Common myeloid progenitor, CD34-positive (primary cell): ENCODE data around the gene DESI1.
"Not testable (repeated sequence)": the region's sequence is repeated elsewhere in the genome, so short reads cannot be mapped to it uniquely, and the experiment has no call there.

Experiments
- CTCF ChIA-PET: fragments of 350-600 bp; sonication (Branson Sonifier 250); formaldehyde crosslinking; loops from one replicate; lab custom pipeline; 2021; ENCODE audit warnings: antibody characterized with exemption; lab: Charles Lee
- POLR2A ChIA-PET: fragments of 350-600 bp; sonication (Branson Sonifier 250); formaldehyde crosslinking; loops from one replicate; lab custom pipeline; 2021; ENCODE audit warnings: antibody characterized with exemption; lab: Charles Lee
- DNase-seq, 3 donors: peaks; one replicate each; pipeline versions ENCODE4 v3.0.0 to v3.0.0-alpha.2; 2013
- H3K27ac ChIP-seq, 2 experiments: 1 replicate in 1 of 2; 2 replicates in 1 of 2; pipeline ENCODE4 v1.7.0; 2013; ENCODE audit warnings: inconsistent platforms in 2 of 2, low read length in 2 of 2, mild to moderate bottlenecking in 2 of 2, low read depth in 1 of 2, moderate library complexity in 1 of 2; ENCODE audit not compliant: severe bottlenecking in 2 of 2, insufficient read depth in 1 of 2, poor library complexity in 1 of 2
- H3K27me3 ChIP-seq, 5 experiments: replicated peaks in 2 of 5; 1 replicate in 3 of 5; 2 replicates in 2 of 5; pipeline versions ENCODE4 v1.6.1 to v1.7.0; 2013; ENCODE audit warnings: low read length in 4 of 5, mild to moderate bottlenecking in 2 of 5, moderate library complexity in 2 of 5, inconsistent platforms in 1 of 5; ENCODE audit not compliant: insufficient read depth in 5 of 5, control insufficient read depth in 4 of 5
- H3K36me3 ChIP-seq, 4 experiments: 1 replicate in 2 of 4; 2 replicates in 2 of 4; pipeline versions ENCODE4 v1.6.1 to v1.7.0; 2013; ENCODE audit warnings: low read length in 3 of 4, control low read depth in 1 of 4, mild to moderate bottlenecking in 1 of 4; ENCODE audit not compliant: control insufficient read depth in 4 of 4, insufficient read depth in 4 of 4
- H3K4me1 ChIP-seq, 4 experiments: 1 replicate in 3 of 4; 2 replicates in 1 of 4; pipeline versions ENCODE4 v1.6.1 to v1.7.1; 2013; ENCODE audit warnings: low read length in 3 of 4, mild to moderate bottlenecking in 3 of 4, control low read depth in 1 of 4, inconsistent platforms in 1 of 4, moderate library complexity in 1 of 4; ENCODE audit not compliant: control insufficient read depth in 4 of 4, insufficient read depth in 4 of 4; ENCODE audit errors: control extremely low read depth in 1 of 4
- H3K4me3 ChIP-seq, 7 experiments: 1 replicate in 4 of 7; 2 replicates in 3 of 7; pipeline versions ENCODE4 v1.5.1 to v1.7.0; 2013; ENCODE audit warnings: mild to moderate bottlenecking in 7 of 7, low read length in 6 of 7, moderate library complexity in 6 of 7, inconsistent platforms in 2 of 7, low read depth in 2 of 7, control low read depth in 1 of 7; ENCODE audit not compliant: insufficient read depth in 4 of 7, control insufficient read depth in 1 of 7; ENCODE audit errors: extremely low read depth in 1 of 7
- H3K9me3 ChIP-seq, 5 experiments: 1 replicate in 4 of 5; 2 replicates in 1 of 5; pipeline versions ENCODE4 v1.6.1 to v1.7.1; 2013; ENCODE audit warnings: low read length in 4 of 5, mild to moderate bottlenecking in 2 of 5, inconsistent platforms in 1 of 5, low read depth in 1 of 5, moderate library complexity in 1 of 5; ENCODE audit not compliant: control insufficient read depth in 4 of 5, insufficient read depth in 2 of 5; ENCODE audit errors: control extremely low read depth in 1 of 5
- WGBS: methylation state at CpG from one replicate; pipeline ENCODE4 v1.1.5; 2013; ENCODE audit not compliant: insufficient coverage; 5-methylcytosine and 5-hydroxymethylcytosine counted together

DESI1 gene

DNA sequence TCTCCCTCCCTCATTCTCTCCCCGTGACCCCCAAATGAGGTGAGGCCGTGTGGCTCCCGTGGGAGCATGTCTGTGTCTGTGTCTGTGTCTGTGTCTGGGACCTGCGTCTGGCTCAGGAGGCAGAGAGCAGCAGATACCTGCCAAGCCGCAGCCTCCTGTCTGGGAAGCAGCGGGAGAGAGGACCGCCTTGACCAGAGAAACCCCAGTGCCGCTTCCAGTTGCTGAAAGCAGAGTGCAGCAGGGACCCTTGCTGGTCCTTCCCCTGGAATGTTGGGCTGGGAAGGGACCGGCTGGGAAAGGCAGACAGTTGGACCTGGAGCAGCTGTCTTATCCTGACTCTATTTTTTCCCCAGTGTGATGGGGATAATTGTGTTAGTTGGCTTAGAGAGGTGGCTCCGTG is 59.5 kb downstream of the DESI1 start:
- Histone ChIP-seq H3K4me3 (no peak overlapping the region), H3K27ac (no peak overlapping the region), H3K36me3 (no peaks in the 10 kb centered on the region), H3K4me1 (peaks cover 0 to 7% (median 1%) of the 10 kb centered on the region in 4 experiments), H3K27me3 (peaks cover 0 to 60% (median 21%) of the 10 kb centered on the region in 5 experiments), H3K9me3 (no peaks in the 10 kb centered on the region)
- ChIA-PET CTCF (interaction anchor here (0.9 to 1.7 kb wide), 3 partner anchors 14 to 36 kb away, joined by 3 to 4 read pairs (median 3); partner anchors contain the start of gene POLR3H), POLR2A (no interaction called here)
- no peak for DNase-seq
- WGBS = 71% methylated on average over 5 of the region's 10 CpGs

DNA sequence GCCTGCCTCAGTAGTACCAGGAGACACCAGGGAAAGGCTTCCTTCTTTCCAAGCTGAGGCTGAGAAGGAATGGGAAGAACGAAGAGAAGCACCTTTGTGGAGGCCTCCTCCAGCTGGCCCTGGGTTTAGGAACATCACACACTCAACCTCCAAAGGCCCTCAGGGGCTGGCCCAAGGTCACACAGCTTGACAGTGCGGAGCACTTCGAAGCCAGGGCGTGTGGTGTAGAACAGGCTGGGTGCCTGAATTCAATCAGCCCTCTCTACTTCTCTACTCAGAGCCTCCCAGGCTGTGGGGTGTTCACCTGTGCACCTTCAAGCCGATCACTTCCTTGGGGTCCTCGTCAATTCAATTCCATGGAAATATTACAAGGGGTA is 60.8 kb downstream of the DESI1 start:
- POLR2A ChIA-PET = interaction anchor here (0.7 kb wide), 1 partner anchor 36 kb away, joined by 3 read pairs; no protein-coding TSS in a partner anchor
- H3K9me3 ChIP-seq = no peaks in the 10 kb centered on the region
- no peak for DNase-seq
- peaks cover 0 to 66% (median 21%) of the 10 kb centered on the region in 5 experiments for H3K27me3 ChIP-seq
- CTCF ChIA-PET = interaction anchor here (0.7 to 1.6 kb wide), 3 partner anchors 9 to 17 kb away, joined by 3 to 9 read pairs (median 3); partner anchors contain the start of gene POLR3H
- WGBS = 78% methylated on average over 6 of the region's 6 CpGs
- H3K4me3 ChIP-seq = no peak overlapping the region
- H3K4me1 ChIP-seq = peaks cover 0 to 5% (median 1%) of the 10 kb centered on the region in 4 experiments
- no peaks in the 10 kb centered on the region for H3K36me3 ChIP-seq
- no peak overlapping the region for H3K27ac ChIP-seq

DNA sequence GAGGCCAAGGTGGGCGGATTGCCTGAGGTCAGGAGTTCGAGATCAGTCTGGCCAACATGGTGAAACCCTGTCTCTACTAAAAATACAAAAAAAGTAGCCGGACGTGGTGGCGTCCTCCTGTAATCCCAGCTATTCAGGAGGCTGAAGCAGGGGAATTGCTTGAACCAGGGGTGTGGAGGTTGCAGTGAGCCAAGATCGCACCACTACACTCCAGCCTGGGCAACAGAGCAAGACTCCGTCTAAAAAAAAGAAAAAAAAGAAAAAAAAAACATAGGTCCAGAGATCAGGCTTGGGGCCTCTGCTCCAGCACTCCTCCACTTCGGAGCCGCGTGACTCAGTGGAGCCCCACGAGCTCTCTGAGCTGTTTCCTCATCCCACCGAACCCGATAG is 62.6 kb downstream of the DESI1 start:
- POLR2A ChIA-PET, DNase-seq, H3K9me3 ChIP-seq, H3K27ac ChIP-seq, H3K4me3 ChIP-seq, H3K4me1 ChIP-seq, H3K36me3 ChIP-seq: not testable (repeated sequence)
- CTCF ChIA-PET = interaction anchor here (1.0 to 2.2 kb wide), 6 partner anchors 10 to 39 kb away, joined by 4 to 7 read pairs (median 4); partner anchors contain the start of gene POLR3H
- H3K27me3 ChIP-seq = peaks cover 0 to 68% (median 20%) of the 10 kb centered on the region in 5 experiments
- WGBS = 97% methylated on average over 12 of the region's 13 CpGs

DNA sequence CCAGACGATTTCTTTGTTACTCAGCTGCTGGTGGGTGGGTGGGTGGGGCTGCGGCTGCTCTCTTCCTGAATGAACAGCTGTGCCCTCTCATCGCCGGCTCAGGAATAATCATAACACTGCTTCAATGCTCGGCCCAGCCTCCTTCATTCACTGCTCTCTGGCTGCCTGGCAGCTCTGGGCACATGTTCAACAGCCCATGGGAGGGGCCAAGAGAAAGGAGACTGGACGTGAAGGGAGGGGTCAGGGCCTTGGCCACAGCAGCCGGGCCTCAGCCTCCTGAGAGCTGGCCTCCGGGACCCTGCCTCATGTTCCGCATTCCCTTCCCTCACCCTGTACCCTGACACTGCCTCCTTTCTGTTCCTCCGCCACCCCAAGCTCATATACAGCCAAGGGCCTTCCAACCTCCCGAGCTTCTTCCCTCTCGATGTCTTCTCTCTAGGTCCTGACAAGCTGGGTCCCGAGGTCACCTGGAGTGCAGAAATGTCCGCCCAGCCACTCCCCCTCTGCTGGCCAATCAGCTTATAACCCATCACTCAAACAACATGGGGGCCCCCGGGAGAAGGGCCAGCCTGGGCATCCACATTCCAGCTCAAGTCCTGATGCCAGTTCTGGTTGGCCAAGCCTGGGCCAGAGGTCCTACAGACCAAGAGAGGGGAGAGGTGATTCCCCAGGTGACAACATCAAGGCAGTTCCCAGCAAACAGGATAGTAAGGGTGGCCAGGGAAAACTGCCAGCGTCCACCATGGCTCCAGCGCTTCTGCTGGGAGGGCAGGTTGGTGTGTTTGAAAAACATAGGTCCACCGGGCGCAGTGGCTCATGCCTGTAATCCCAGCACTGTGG is 63.2 kb downstream of the DESI1 start:
- no peak overlapping the region for H3K4me3 ChIP-seq
- CTCF ChIA-PET = interaction anchor here (0.7 to 2.2 kb wide), 9 partner anchors 10 to 40 kb away, joined by 3 to 7 read pairs (median 4); partner anchors contain the start of gene POLR3H
- 73% methylated on average over 14 of the region's 19 CpGs for WGBS
- H3K9me3 ChIP-seq = no peaks in the 10 kb centered on the region
- peak in 2 of 3 donors; percentile 39 to 47 for DNase-seq
- peaks cover 0 to 2% (median 0%) of the 10 kb centered on the region in 4 experiments for H3K4me1 ChIP-seq
- no peak overlapping the region for H3K27ac ChIP-seq
- H3K36me3 ChIP-seq = no peaks in the 10 kb centered on the region
- H3K27me3 ChIP-seq = peaks cover 0 to 67% (median 21%) of the 10 kb centered on the region in 5 experiments
- POLR2A ChIA-PET = interaction anchor here (1.2 kb wide), 1 partner anchor 64 kb away, joined by 3 read pairs; the partner anchor contains the start of genes DESI1 and XRCC6

DNA sequence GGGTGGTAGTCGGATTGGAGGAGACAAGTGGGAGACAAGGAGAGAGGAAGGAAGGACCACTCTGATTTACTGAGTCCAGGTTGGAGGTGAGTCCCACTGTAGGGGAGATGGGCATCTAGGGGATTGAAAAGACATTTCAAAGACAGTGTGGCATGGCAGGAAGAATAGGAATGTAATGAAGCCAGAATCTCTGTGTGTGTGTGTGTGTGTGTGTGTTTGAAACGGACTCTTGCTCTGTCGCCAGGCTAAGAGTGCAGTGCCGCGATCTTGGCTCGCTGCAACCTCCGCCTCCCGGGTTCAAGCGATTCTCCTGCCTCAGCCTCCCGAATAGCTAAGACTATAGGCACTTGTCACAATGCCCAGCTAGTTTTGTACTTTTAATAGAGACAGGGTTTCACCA is 64.3 kb downstream of the DESI1 start:
- peaks cover 0 to 63% (median 17%) of the 10 kb centered on the region in 5 experiments for H3K27me3 ChIP-seq
- ChIA-PET CTCF (interaction anchor here (1.4 to 2.2 kb wide), 5 partner anchors 13 to 40 kb away, joined by 3 to 7 read pairs (median 4); partner anchors contain the start of gene POLR3H), POLR2A (interaction anchor here (0.6 to 1.2 kb wide), 2 partner anchors 20 to 65 kb away, joined by 3 to 4 read pairs; partner anchors contain the start of genes DESI1 and XRCC6)
- no peak for DNase-seq
- 92% methylated on average over 10 of the region's 10 CpGs for WGBS
- no peak overlapping the region for H3K4me3 ChIP-seq
- peaks cover 0 to 2% (median 0%) of the 10 kb centered on the region in 4 experiments for H3K4me1 ChIP-seq
- no peak overlapping the region for H3K27ac ChIP-seq
- H3K36me3 ChIP-seq = no peaks in the 10 kb centered on the region
- no peaks in the 10 kb centered on the region for H3K9me3 ChIP-seq

DNA sequence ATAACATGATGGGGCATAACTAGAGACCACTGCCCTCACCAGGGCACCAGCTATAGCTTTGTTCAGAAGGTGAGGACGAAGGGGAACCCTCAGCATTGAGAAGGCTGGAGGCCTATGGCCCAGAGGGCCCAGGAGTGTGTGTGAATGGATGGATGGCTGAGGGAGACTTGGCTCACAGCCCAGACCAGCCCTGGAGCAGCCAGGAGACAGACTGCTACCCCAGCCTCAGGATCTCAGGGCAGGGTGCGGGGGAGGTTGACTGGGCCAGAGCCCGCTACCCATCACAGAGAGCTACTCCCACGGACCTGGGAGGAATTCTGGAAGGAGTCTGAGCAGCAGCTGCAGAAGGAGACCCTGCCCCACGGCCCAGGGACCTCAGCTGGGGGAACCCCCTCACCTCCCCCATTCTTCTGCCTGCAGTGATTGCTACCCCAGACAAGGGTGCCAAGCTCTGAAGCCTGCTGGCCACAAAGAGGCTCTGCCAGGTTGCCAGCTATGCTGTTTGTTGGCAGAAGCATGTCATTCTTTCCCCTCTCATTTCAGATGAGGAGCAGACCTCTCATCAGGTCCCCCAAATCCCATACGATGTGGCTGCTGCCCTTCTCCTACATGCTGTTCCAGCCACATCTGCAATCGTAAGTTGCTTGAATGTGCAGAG is 65.4 kb downstream of the DESI1 start:
- no peak for DNase-seq
- Histone ChIP-seq H3K4me3 (no peak overlapping the region), H3K36me3 (no peaks in the 10 kb centered on the region), H3K27me3 (peaks cover 0 to 51% (median 16%) of the 10 kb centered on the region in 5 experiments), H3K9me3 (no peaks in the 10 kb centered on the region), H3K27ac (no peak overlapping the region), H3K4me1 (peaks cover 0 to 2% (median 0%) of the 10 kb centered on the region in 4 experiments)
- ChIA-PET CTCF (interaction anchor here (1.0 to 1.4 kb wide), 4 partner anchors 14 to 41 kb away, joined by 3 to 4 read pairs (median 3); no protein-coding TSS in a partner anchor), POLR2A (no interaction called here)
- WGBS = 100% methylated on average over 2 of the region's 7 CpGs
